HTR-8/SVneo (cell line): ENCODE data around the gene KRT85.
A peak's percentile ranks its signal among the peaks of the same experiment; 100 is the strongest.
"Not testable (repeated sequence)": the region's sequence is repeated elsewhere in the genome, so short reads cannot be mapped to it uniquely, and the experiment has no call there.

Experiments used
- DNase-seq: peaks from one replicate; pipeline ENCODE4 v3.0.0; 2011; ENCODE audit warnings: low spot score, mixed read lengths; ENCODE audit not compliant: insufficient read length
- FAIRE-seq: peaks from 2 replicates; lab custom pipeline; 2011; peaks lifted over from hg19 to GRCh38; lab: Jason Lieb, UNC

KRT85 gene

GRCh38 chr12:52331833-52332232 is 35.4 kb downstream of the KRT85 start:
- FAIRE-seq (no peak), DNase-seq (no peak)

GRCh38 chr12:52331039-52331438 is 36.2 kb downstream of the KRT85 start:
- no peak for FAIRE-seq
- DNase-seq: no peak

- FAIRE-seq (no peak), DNase-seq (no peak)
These were observed 39.3 kb downstream of the KRT85 start for GRCh38 chr12:52327830-52328500.

GRCh38 chr12:52327052-52327829 is 40.0 kb downstream of the KRT85 start:
- peak; percentile 82 for FAIRE-seq

GRCh38 chr12:52324153-52324444 is 43.2 kb downstream of the KRT85 start:
- FAIRE-seq: no peak
- no peak for DNase-seq

More at GRCh38 chr12:52327052-52327829, 40.0 kb downstream of the KRT85 start:
- peak; percentile 93 for DNase-seq

- DNase-seq (no peak), FAIRE-seq (no peak)
These were observed 43.7 kb downstream of the KRT85 start for GRCh38 chr12:52323416-52324152.

GRCh38 chr12:52323001-52323400 is 44.3 kb downstream of the KRT85 start:
- FAIRE-seq (no peak), DNase-seq (no peak)

GRCh38 chr12:52322069-52322468 is 45.2 kb downstream of the KRT85 start:
- no peak for FAIRE-seq
- DNase-seq: no peak

GRCh38 chr12:52321418-52321817 is 45.9 kb downstream of the KRT85 start:
- DNase-seq (no peak), FAIRE-seq (no peak)

GRCh38 chr12:52320784-52321400 is 46.4 kb downstream of the KRT85 start, which contains the start of gene KRT83:
KRT83 (minus strand) TSS chr12:52321398; CDS start chr12:52321335, 63 bp downstream.
- DNase-seq: no peak
- no peak for FAIRE-seq

GRCh38 chr12:52319097-52319496 is 48.2 kb downstream of the KRT85 start:
- DNase-seq (no peak), FAIRE-seq (no peak)

- FAIRE-seq (no peak), DNase-seq (no peak)
These were observed 48.9 kb downstream of the KRT85 start for GRCh38 chr12:52318241-52318990.

- FAIRE-seq: no peak
- no peak for DNase-seq
These were observed 49.7 kb downstream of the KRT85 start for GRCh38 chr12:52317468-52318052.

- no peak for DNase-seq
- no peak for FAIRE-seq
These were observed 50.6 kb downstream of the KRT85 start for GRCh38 chr12:52316701-52317100.

GRCh38 chr12:52316290-52316689 is 51.0 kb downstream of the KRT85 start:
- DNase-seq (no peak), FAIRE-seq (no peak)

GRCh38 chr12:52315721-52316120 is 51.6 kb downstream of the KRT85 start:
- DNase-seq, FAIRE-seq: not testable (repeated sequence)

GRCh38 chr12:52314511-52314910 is 52.8 kb downstream of the KRT85 start:
- FAIRE-seq (no peak), DNase-seq (no peak)

GRCh38 chr12:52313926-52314325 is 53.4 kb downstream of the KRT85 start:
- FAIRE-seq (peak; percentile 54), DNase-seq (no peak)

GRCh38 chr12:52313461-52313860 is 53.8 kb downstream of the KRT85 start:
- no peak for FAIRE-seq
- no peak for DNase-seq

- DNase-seq (no peak), FAIRE-seq (no peak)
These were observed 55.2 kb downstream of the KRT85 start for GRCh38 chr12:52312086-52312485.
